ENCODE results near the gene BCL6. TPM values are rescaled to one million over a fixed set of nuclear protein-coding genes. Genes with fewer than 3 reads are reported as not detected.

Gene BCL6
- polyA plus RNA-seq, 3 donors: 33.2 to 349 (median 34.9) TPM

DNA sequence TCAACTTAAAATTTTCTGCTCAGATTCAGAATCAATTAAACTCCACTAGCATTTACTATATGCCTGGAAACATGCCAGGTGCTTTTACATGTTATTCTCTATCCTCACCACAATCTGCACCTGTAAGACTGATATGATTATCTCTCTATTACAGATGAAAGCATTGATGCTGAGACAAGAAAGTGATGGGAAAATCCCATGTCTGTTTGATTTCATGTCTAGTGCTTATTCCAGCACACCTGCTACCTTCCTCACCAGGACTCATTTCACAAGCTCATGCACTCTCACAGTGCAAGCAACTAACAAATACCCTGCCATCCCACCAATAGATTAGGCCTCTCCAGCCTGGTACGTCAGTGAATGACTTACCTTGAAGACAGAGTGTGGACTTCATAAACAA lies 25.0 kb upstream of the BCL6 start:
- WGBS (ENCODE audit: insufficient coverage): 100% methylated on average over 1 of the region's 1 CpG
- Histone ChIP-seq H3K4me2 (replicated peaks; ENCODE audit: extremely low read depth, low read length, poor library complexity, severe bottlenecking) (no peak overlapping the region), H3K27me3 (ENCODE audit: control insufficient read depth in 2 of 2, insufficient read depth in 2 of 2, low read length in 2 of 2) (no peaks in the 10 kb centered on the region), H3K9ac (ENCODE audit: insufficient read depth, low read length, poor library complexity, severe bottlenecking) (no peak overlapping the region), H3K36me3 (replicated peaks in 1 of 2; ENCODE audit: control insufficient read depth in 1 of 2, insufficient read depth in 2 of 2, low read length in 2 of 2) (no peaks in the 10 kb centered on the region), H3K9me3 (replicated peaks in 1 of 2; ENCODE audit: control insufficient read depth in 1 of 2, insufficient read depth in 1 of 2, low read length in 2 of 2) (no peaks in the 10 kb centered on the region), H3K79me2 (ENCODE audit: insufficient read depth, low read length) (peaks cover 13% of the 10 kb centered on the region), H4K20me1 (ENCODE audit: insufficient read depth, low read length) (no peaks in the 10 kb centered on the region), H3K4me3 (replicated peaks in 1 of 3; ENCODE audit: low read depth in 2 of 3, low read length in 3 of 3) (no peak overlapping the region), H3K27ac (ENCODE audit: low read depth in 1 of 2, low read length in 2 of 2) (no peak overlapping the region), H2AFZ (ENCODE audit: insufficient read depth, low read depth, low read length, poor library complexity, severe bottlenecking) (no peak overlapping the region), H3K4me1 (ENCODE audit: control insufficient read depth in 1 of 2, insufficient read depth in 2 of 2, low read length in 2 of 2) (peaks cover 33 to 38% of the 10 kb centered on the region in 2 donors)
- H3K36me3 Mint-ChIP-seq: peaks cover 10 to 36% of the 10 kb centered on the region in 2 donors
- H3K27ac Mint-ChIP-seq: no peak overlapping the region
- H3K27me3 Mint-ChIP-seq (ENCODE audit: low read depth in 3 of 3): peaks cover 0 to 5% (median 0%) of the 10 kb centered on the region in 3 donors
- H3K4me3 Mint-ChIP-seq: no peak overlapping the region
- DNase-seq: no peak
- intact Hi-C loops (cut with micrococcal nuclease): loop anchor here in 1 of 2 donors (10.0 kb wide), 2 partner anchors 85 to 385 kb away; partner anchors contain the start of gene LPP
- TF ChIP-seq, protein P1, sequence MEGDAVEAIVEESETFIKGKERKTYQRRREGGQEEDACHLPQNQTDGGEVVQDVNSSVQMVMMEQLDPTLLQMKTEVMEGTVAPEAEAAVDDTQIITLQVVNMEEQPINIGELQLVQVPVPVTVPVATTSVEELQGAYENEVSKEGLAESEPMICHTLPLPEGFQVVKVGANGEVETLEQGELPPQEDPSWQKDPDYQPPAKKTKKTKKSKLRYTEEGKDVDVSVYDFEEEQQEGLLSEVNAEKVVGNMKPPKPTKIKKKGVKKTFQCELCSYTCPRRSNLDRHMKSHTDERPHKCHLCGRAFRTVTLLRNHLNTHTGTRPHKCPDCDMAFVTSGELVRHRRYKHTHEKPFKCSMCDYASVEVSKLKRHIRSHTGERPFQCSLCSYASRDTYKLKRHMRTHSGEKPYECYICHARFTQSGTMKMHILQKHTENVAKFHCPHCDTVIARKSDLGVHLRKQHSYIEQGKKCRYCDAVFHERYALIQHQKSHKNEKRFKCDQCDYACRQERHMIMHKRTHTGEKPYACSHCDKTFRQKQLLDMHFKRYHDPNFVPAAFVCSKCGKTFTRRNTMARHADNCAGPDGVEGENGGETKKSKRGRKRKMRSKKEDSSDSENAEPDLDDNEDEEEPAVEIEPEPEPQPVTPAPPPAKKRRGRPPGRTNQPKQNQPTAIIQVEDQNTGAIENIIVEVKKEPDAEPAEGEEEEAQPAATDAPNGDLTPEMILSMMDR (IDR thresholded peaks at IDR 0.05): no peak
- H3K4me1 Mint-ChIP-seq: peaks cover 27% of the 10 kb centered on the region
- no peaks in the 10 kb centered on the region for H3K9me3 Mint-ChIP-seq

DNA sequence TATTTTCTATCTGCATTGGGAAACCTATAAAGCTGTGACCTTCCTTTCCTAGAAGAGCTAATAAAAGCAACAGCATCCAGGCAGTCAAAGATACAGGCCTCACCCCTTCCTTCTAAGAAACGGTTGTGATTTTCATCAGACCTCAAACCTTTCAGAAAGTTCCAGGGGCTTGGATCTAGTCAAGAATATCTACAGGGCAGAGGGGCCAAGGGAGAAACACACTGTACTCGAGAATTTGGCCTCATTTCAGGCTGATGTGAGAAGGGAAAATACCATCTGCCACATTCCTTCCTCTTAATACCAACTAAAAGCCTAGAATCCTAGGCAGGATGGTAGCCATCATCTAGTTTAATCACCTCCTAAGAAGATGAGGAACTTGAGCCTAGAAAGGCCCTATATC lies 24.5 kb upstream of the BCL6 start:
- no peaks in the 10 kb centered on the region for H3K27me3 ChIP-seq (ENCODE audit: control insufficient read depth in 2 of 2, insufficient read depth in 2 of 2, low read length in 2 of 2)
- peaks cover 0 to 5% (median 0%) of the 10 kb centered on the region in 3 donors for H3K27me3 Mint-ChIP-seq (ENCODE audit: low read depth in 3 of 3)
- peaks cover 15% of the 10 kb centered on the region for H3K79me2 ChIP-seq (ENCODE audit: insufficient read depth, low read length)
- no peak overlapping the region for H3K4me3 Mint-ChIP-seq
- no peaks in the 10 kb centered on the region for H3K36me3 ChIP-seq (replicated peaks in 1 of 2; ENCODE audit: control insufficient read depth in 1 of 2, insufficient read depth in 2 of 2, low read length in 2 of 2)
- H3K9me3 Mint-ChIP-seq: no peaks in the 10 kb centered on the region
- WGBS (ENCODE audit: insufficient coverage): 29% methylated on average over 1 of the region's 2 CpGs
- peaks cover 10 to 40% of the 10 kb centered on the region in 2 donors for H3K36me3 Mint-ChIP-seq
- H2AFZ ChIP-seq (ENCODE audit: insufficient read depth, low read depth, low read length, poor library complexity, severe bottlenecking): no peak overlapping the region
- no peak overlapping the region for H3K4me3 ChIP-seq (replicated peaks in 1 of 3; ENCODE audit: low read depth in 2 of 3, low read length in 3 of 3)
- H3K4me2 ChIP-seq (replicated peaks; ENCODE audit: extremely low read depth, low read length, poor library complexity, severe bottlenecking): no peak overlapping the region
- DNase-seq: peak in 1 of 3 donors; percentile 34
- TF ChIP-seq, protein P1 (IDR thresholded peaks at IDR 0.05): no peak
- peaks cover 29 to 34% of the 10 kb centered on the region in 2 donors for H3K4me1 ChIP-seq (ENCODE audit: control insufficient read depth in 1 of 2, insufficient read depth in 2 of 2, low read length in 2 of 2)
- no peak overlapping the region for H3K9ac ChIP-seq (ENCODE audit: insufficient read depth, low read length, poor library complexity, severe bottlenecking)
- H3K27ac Mint-ChIP-seq: no peak overlapping the region
- H3K9me3 ChIP-seq (replicated peaks in 1 of 2; ENCODE audit: control insufficient read depth in 1 of 2, insufficient read depth in 1 of 2, low read length in 2 of 2): no peaks in the 10 kb centered on the region
- intact Hi-C loops (cut with micrococcal nuclease): loop anchor here in 1 of 2 donors (10.0 kb wide), 2 partner anchors 85 to 385 kb away; partner anchors contain the start of gene LPP
- H4K20me1 ChIP-seq (ENCODE audit: insufficient read depth, low read length): no peaks in the 10 kb centered on the region
- no peak overlapping the region for H3K27ac ChIP-seq (ENCODE audit: low read depth in 1 of 2, low read length in 2 of 2)
- H3K4me1 Mint-ChIP-seq: peaks cover 27% of the 10 kb centered on the region

Data from CD14-positive monocyte (primary cell).